Measurements from ENCODE around the gene CREM.

CREM gene

GRCh38 chr10:35191523-35191922 is 64.9 kb downstream of the CREM start:
- no peak for DNase-seq (ENCODE audit: insufficient read length, low spot score)
- FAIRE-seq: peak; percentile 42

- DNase-seq (ENCODE audit: insufficient read length, low spot score) (no peak), FAIRE-seq (peak; percentile 76)
These were observed 66.1 kb downstream of the CREM start for GRCh38 chr10:35192645-35193249.

- FAIRE-seq: no peak
These were observed 67.8 kb downstream of the CREM start for GRCh38 chr10:35194471-35194870.

GRCh38 chr10:35194906-35195305 is 68.3 kb downstream of the CREM start:
- FAIRE-seq (peak; percentile 91), DNase-seq (ENCODE audit: insufficient read length, low spot score) (peak; percentile 29)

More at GRCh38 chr10:35194471-35194870, 67.8 kb downstream of the CREM start:
- no peak for DNase-seq (ENCODE audit: insufficient read length, low spot score)

GRCh38 chr10:35195361-35196306 is 69.0 kb downstream of the CREM start:
- peak; percentile 93 for FAIRE-seq
- peak; percentile 88 for DNase-seq (ENCODE audit: insufficient read length, low spot score)

- FAIRE-seq: peak; percentile 93
These were observed 73.8 kb downstream of the CREM start for GRCh38 chr10:35200487-35200886.

GRCh38 chr10:35201234-35201633 is 74.6 kb downstream of the CREM start:
- FAIRE-seq (peak; percentile 51), DNase-seq (ENCODE audit: insufficient read length, low spot score) (no peak)

More at GRCh38 chr10:35200487-35200886, 73.8 kb downstream of the CREM start:
- DNase-seq (ENCODE audit: insufficient read length, low spot score): no peak

GRCh38 chr10:35202050-35202449 is 75.4 kb downstream of the CREM start:
- DNase-seq (ENCODE audit: insufficient read length, low spot score) (no peak), FAIRE-seq (no peak)

- no peak for DNase-seq (ENCODE audit: insufficient read length, low spot score)
- peak; percentile 48 for FAIRE-seq
These were observed 77.1 kb downstream of the CREM start for GRCh38 chr10:35203745-35204144.

- DNase-seq (ENCODE audit: insufficient read length, low spot score): no peak
- no peak for FAIRE-seq
These were observed 78.1 kb downstream of the CREM start for GRCh38 chr10:35204650-35205319.

- DNase-seq (ENCODE audit: insufficient read length, low spot score) (no peak), FAIRE-seq (no peak)
These were observed 79.6 kb downstream of the CREM start for GRCh38 chr10:35206274-35206673.

GRCh38 chr10:35208536-35208935 is 81.9 kb downstream of the CREM start:
- peak; percentile 78 for FAIRE-seq
- DNase-seq (ENCODE audit: insufficient read length, low spot score): no peak

GRCh38 chr10:35208949-35209613 is 82.4 kb downstream of the CREM start:
- DNase-seq (ENCODE audit: insufficient read length, low spot score) (no peak), FAIRE-seq (peak; percentile 72)

- DNase-seq (ENCODE audit: insufficient read length, low spot score): no peak
- FAIRE-seq: peak; percentile 92
These were observed 84.3 kb downstream of the CREM start for GRCh38 chr10:35210961-35211360.

GRCh38 chr10:35211390-35211789 is 84.7 kb downstream of the CREM start:
- no peak for DNase-seq (ENCODE audit: insufficient read length, low spot score)
- FAIRE-seq: no peak

GRCh38 chr10:35212856-35213255 is 86.2 kb downstream of the CREM start:
- DNase-seq (ENCODE audit: insufficient read length, low spot score) (no peak), FAIRE-seq (peak; percentile 38)

GRCh38 chr10:35213699-35214098 is 87.1 kb downstream of the CREM start:
- FAIRE-seq (peak; percentile 59), DNase-seq (ENCODE audit: insufficient read length, low spot score) (no peak)

- no peak for FAIRE-seq
- DNase-seq (ENCODE audit: insufficient read length, low spot score): no peak
These were observed 88.0 kb downstream of the CREM start for GRCh38 chr10:35214607-35215020.

- FAIRE-seq: no peak
These were observed 88.5 kb downstream of the CREM start for GRCh38 chr10:35215107-35215506.

GRCh38 chr10:35216303-35216905 is 89.8 kb downstream of the CREM start:
- peak; percentile 33 for FAIRE-seq
- no peak for DNase-seq (ENCODE audit: insufficient read length, low spot score)

More at GRCh38 chr10:35215107-35215506, 88.5 kb downstream of the CREM start:
- DNase-seq (ENCODE audit: insufficient read length, low spot score): no peak
